ENCODE data around the gene IQCH. TPM values are rescaled to one million over a fixed set of nuclear protein-coding genes. Genes with fewer than 3 reads are reported as not detected.

IQCH gene
- total and polyA plus RNA-seq, 2 of the 4 experiments (the other 2 are of a cell fraction) = 0.60 to 2.5 TPM

DNA sequence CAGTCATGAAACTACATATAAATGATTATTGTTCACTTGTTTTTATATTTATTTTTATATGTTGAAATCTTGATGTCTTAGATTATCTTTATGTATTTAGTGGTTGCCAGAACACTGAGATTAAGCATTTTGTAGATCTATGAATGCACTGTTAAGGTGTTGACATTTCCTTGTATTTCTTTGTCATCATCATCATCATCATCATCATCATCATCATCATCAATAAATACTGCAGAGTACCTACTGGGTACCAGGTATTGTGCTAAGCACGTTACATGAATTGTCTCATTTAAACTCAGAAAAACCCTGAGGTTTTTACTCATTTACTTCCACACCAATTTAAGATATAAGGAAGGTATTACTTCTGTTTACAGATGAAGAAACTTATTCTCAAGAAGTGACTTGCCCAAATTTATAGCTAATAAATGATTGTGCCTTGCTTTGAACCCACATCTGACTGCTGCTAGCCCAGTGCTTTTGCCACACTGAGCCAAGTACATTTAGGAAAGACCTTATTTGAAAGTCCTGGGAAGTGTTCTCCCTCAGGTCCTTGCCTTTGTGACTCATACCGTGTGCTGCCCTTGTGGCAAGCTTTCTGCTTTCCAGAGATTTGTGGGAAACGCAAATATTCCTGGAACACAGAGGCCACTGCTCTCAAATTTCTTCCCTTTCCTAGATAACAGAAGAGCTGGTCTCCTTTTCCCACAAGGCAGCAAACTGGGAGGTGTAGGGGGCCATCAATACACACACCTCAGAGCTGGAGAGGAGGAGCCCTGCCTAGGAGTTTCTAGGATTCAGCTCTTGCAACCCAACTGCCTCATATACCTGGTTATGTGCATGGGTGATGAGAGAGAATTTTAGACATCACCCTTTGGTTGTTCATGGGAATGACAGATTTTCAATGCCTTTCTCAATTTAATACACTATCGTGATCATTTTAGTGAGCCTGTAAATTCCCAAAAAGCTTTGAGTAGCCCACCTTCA is 150.9 kb downstream of the IQCH start:
- no peak overlapping the region for H3K27ac ChIP-seq (ENCODE audit: insufficient read depth, low read length)
- no peak overlapping the region for H3K18ac ChIP-seq (ENCODE audit: low read depth, low read length)
- H2AK9ac ChIP-seq (replicated peaks; ENCODE audit: low read depth, low read length, poor library complexity) = no peak overlapping the region
- no peak overlapping the region for H3K14ac ChIP-seq (replicated peaks; ENCODE audit: low read depth, low read length)
- no CpG with 5 or more reads among the region's 4 CpGs for WGBS, 2 experiments (ENCODE audit: extremely low coverage in 2 of 2, insufficient read length in 1 of 2)
- no peak overlapping the region for H3K56ac ChIP-seq (ENCODE audit: extremely low read depth, insufficient read depth, low read length)
- H4K91ac ChIP-seq (ENCODE audit: insufficient read depth, low read depth, low read length) = no peak overlapping the region
- H3K36me3 ChIP-seq (ENCODE audit: control insufficient read depth, insufficient read depth, low read length) = no peaks in the 10 kb centered on the region
- H4K20me1 ChIP-seq (ENCODE audit: insufficient read depth, low read length) = no peaks in the 10 kb centered on the region
- H2BK120ac ChIP-seq (ENCODE audit: low read depth, low read length) = no peak overlapping the region
- no TSS peak for BruUV-seq (replicated peaks)
- no peaks in the 10 kb centered on the region for H3K9me1 ChIP-seq (ENCODE audit: insufficient read depth, low read length)
- H3K27me3 ChIP-seq (ENCODE audit: control insufficient read depth, insufficient read depth, low read length) = peaks cover 6% of the 10 kb centered on the region
- H2AK5ac ChIP-seq (ENCODE audit: low read depth, low read length) = no peak overlapping the region
- no peaks in the 10 kb centered on the region for H3K4me1 ChIP-seq (ENCODE audit: control insufficient read depth, insufficient read depth, low read length)
- H3K79me1 ChIP-seq (ENCODE audit: low read depth in 1 of 2, low read length in 2 of 2) = no peaks in the 10 kb centered on the region
- no peaks in the 10 kb centered on the region for H3K9me3 ChIP-seq (ENCODE audit: control insufficient read depth, insufficient read depth, low read length)
- no peak overlapping the region for H3K4me2 ChIP-seq (ENCODE audit: low read depth, low read length)
- DNase-seq (peak; percentile 79), ATAC-seq (ENCODE audit: low read depth) (peak; percentile 61)
- no peak overlapping the region for H4K5ac ChIP-seq (ENCODE audit: low read depth, low read length)
- H2BK15ac ChIP-seq (ENCODE audit: low read depth, low read length) = no peak overlapping the region
- H3K4me3 ChIP-seq (ENCODE audit: insufficient read depth, low read depth, low read length) = no peak overlapping the region
- dilution Hi-C loops (cut with HindIII; ENCODE audit: low sequenced_read_pairs, unreplicated experiment) (no loop called here), in situ Hi-C loops (cut with MboI; ENCODE audit: low sequenced_read_pairs) (no loop called here), intact Hi-C loops (cut with micrococcal nuclease) (no loop called here)
- H4K8ac ChIP-seq (ENCODE audit: low read depth in 2 of 2, low read length in 2 of 2) = no peak overlapping the region
- no peak overlapping the region for H3K9ac ChIP-seq (ENCODE audit: low read depth, low read length)
- CTCF ChIA-PET = no interaction called here
- POLR2A ChIA-PET (ENCODE audit: unreplicated experiment) = no interaction called here
- no peak overlapping the region for H2AFZ ChIP-seq (replicated peaks; ENCODE audit: low read length, poor library complexity)
- H3K4ac ChIP-seq (ENCODE audit: low read depth, low read length) = no peak overlapping the region
- no peak overlapping the region for H2BK5ac ChIP-seq (ENCODE audit: low read depth, low read length, poor library complexity, severe bottlenecking)
- H3K23ac ChIP-seq (ENCODE audit: low read depth, low read length) = no peak overlapping the region
- no peak overlapping the region for H2BK20ac ChIP-seq (ENCODE audit: low read depth, low read length)
- TF ChIP-seq CTCF (conservative IDR thresholded peaks at IDR 0.05; ENCODE audit: low read depth, low read length) = no peak
- TF ChIP-seq SMC3 (IDR thresholded peaks at IDR 0.05; ENCODE audit: low read depth, low read length) = no peak
- TF ChIP-seq RAD21 (IDR thresholded peaks at IDR 0.05; ENCODE audit: low read length) = no peak
- TF ChIP-seq NFE2L2 (IDR thresholded peaks at IDR 0.05; ENCODE audit: low read depth, low read length) = no peak
- no peak for TF ChIP-seq MAFK (IDR thresholded peaks at IDR 0.05; ENCODE audit: low read depth, low read length)
- no peak for TF ChIP-seq MAZ (IDR thresholded peaks at IDR 0.05; ENCODE audit: borderline replicate concordance, low read depth, low read length)
- TF ChIP-seq BHLHE40 (IDR thresholded peaks at IDR 0.05; ENCODE audit: low read depth, low read length) = no peak
- TF ChIP-seq CEBPB (IDR thresholded peaks at IDR 0.05; ENCODE audit: low read depth, low read length) = no peak
- TF ChIP-seq FOS (IDR thresholded peaks at IDR 0.05; ENCODE audit: low read depth, low read length) = no peak
- no peak for TF ChIP-seq CHD1 (IDR thresholded peaks at IDR 0.05; ENCODE audit: low read depth, low read length)
- no peak for TF ChIP-seq POLR2A (IDR thresholded peaks at IDR 0.05; ENCODE audit: low read depth, low read length)
- TF ChIP-seq, protein P1, sequence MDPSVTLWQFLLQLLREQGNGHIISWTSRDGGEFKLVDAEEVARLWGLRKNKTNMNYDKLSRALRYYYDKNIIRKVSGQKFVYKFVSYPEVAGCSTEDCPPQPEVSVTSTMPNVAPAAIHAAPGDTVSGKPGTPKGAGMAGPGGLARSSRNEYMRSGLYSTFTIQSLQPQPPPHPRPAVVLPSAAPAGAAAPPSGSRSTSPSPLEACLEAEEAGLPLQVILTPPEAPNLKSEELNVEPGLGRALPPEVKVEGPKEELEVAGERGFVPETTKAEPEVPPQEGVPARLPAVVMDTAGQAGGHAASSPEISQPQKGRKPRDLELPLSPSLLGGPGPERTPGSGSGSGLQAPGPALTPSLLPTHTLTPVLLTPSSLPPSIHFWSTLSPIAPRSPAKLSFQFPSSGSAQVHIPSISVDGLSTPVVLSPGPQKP (IDR thresholded peaks at IDR 0.05; ENCODE audit: borderline replicate concordance, low read depth, low read length) = no peak
- TF ChIP-seq RCOR1 (IDR thresholded peaks at IDR 0.05; ENCODE audit: insufficient replicate concordance, low read length) = no peak
- no peak for TF ChIP-seq MXI1 (IDR thresholded peaks at IDR 0.05; ENCODE audit: borderline replicate concordance, low read depth, low read length)
- TF ChIP-seq, protein P2, sequence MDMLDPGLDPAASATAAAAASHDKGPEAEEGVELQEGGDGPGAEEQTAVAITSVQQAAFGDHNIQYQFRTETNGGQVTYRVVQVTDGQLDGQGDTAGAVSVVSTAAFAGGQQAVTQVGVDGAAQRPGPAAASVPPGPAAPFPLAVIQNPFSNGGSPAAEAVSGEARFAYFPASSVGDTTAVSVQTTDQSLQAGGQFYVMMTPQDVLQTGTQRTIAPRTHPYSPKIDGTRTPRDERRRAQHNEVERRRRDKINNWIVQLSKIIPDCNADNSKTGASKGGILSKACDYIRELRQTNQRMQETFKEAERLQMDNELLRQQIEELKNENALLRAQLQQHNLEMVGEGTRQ (IDR thresholded peaks at IDR 0.05; ENCODE audit: low read depth, low read length) = no peak
